Upper lobe of left lung (tissue), 4 donors: ENCODE data around the gene TXNIP.

Source experiments
- CTCF ChIP-seq, 6 experiments: fragments of 450-650 bp in 4 of 6; fragments of 200-600 bp in 2 of 6; sonication (generic) in 2 of 6; IDR thresholded peaks; one replicate each; pipeline ENCODE4 v1.5.1; 2016 to 2019; ENCODE audit warnings: antibody characterized with exemption in 6 of 6
- EP300 ChIP-seq, 4 donors: sonication (generic); formaldehyde crosslinking; IDR thresholded peaks; one replicate each; pipeline ENCODE4 v1.5.1; 2017; ENCODE audit warnings: antibody characterized with exemption in 4 of 4, control low read depth in 2 of 4
- POLR2AphosphoS5 ChIP-seq, 2 donors: sonication (generic); formaldehyde crosslinking; IDR thresholded peaks; one replicate each; pipeline ENCODE4 v1.5.1; 2017; ENCODE audit warnings: antibody characterized with exemption in 2 of 2

DNA sequence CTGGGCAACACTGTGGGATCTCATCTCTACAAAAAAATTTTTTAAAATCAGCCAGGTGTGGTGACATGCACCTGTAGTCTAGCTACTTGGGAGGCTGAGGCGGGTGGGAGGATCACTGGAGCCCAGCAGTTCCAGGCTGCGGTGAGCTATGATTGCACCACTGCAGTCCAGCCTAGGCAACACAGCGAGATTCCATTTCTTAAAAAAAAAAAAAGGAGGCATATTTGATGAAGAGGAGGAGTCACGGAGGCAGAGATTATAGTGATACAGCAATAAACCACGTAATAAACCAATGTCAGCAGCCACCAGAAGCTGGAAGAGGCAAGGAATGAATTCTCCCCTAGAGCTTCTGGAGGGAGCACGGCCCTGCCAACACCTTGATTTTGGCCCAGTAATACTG, 42.5 kb downstream of the TXNIP start:
- TF ChIP-seq EP300 (IDR thresholded peaks at IDR 0.05) (no peak), POLR2AphosphoS5 (IDR thresholded peaks at IDR 0.05) (no peak), CTCF (IDR thresholded peaks at IDR 0.05) (no peak)
